K562 (cell line): ENCODE measurements around the gene CLIC1. TPM values are rescaled to one million over a fixed set of nuclear protein-coding genes. Genes with fewer than 3 reads are reported as not detected.
A peak's percentile ranks its signal among the peaks of the same experiment; 100 is the strongest.

ENCODE experiments used
- BCL6 ChIP-seq: fragments of 250-450 bp; sonication (Bioruptor Pico); IDR thresholded peaks from 2 replicates; pipeline ENCODE4 v1.4.0; 2020
- E2F3 ChIP-seq: fragments of 250-450 bp; sonication (Bioruptor Pico); IDR thresholded peaks from 2 replicates; pipeline ENCODE4 v1.4.0; 2020; ENCODE audit warnings: mild to moderate bottlenecking
- FOXJ2 ChIP-seq: fragments of 200-800 bp; sonication (Bioruptor generic); IDR thresholded peaks from 2 replicates; pipeline ENCODE4 v1.6.1; 2016; ENCODE audit warnings: missing genetic modification characterization, missing compliant biosample characterization
- JUND ChIP-seq, 2 experiments: IDR thresholded peaks; 2 replicates in 1 of 2; 3 replicates in 1 of 2; pipeline ENCODE4 v1.6.1; 2011; ENCODE audit warnings: borderline replicate concordance in 2 of 2, low read depth in 2 of 2, low read length in 2 of 2, improper control_type of control experiment in 1 of 2, missing biosample characterization in 1 of 2, missing genetic modification characterization in 1 of 2, missing genetic modification reagents in 1 of 2
- KDM4B ChIP-seq, 2 experiments: fragments of 450-650 bp in 1 of 2; sonication (generic) in 1 of 2; IDR thresholded peaks; 2 replicates each; pipeline ENCODE4 v1.6.1; 2016 to 2017; ENCODE audit warnings: borderline replicate concordance in 2 of 2, antibody characterized with exemption in 1 of 2, low read depth in 1 of 2, mild to moderate bottlenecking in 1 of 2
- SRSF9 ChIP-seq: fragments of 200-400 bp; formaldehyde crosslinking; IDR thresholded peaks from 2 replicates; pipeline ENCODE4 v1.6.1; 2017; ENCODE audit warnings: low read depth, low read length, borderline replicate concordance
- TAL1 ChIP-seq: fragments of 450-650 bp; IDR thresholded peaks from 2 replicates; pipeline ENCODE4 v1.6.1; 2016; ENCODE audit warnings: mild to moderate bottlenecking
- XRCC4 ChIP-seq: IDR thresholded peaks from one replicate; pipeline ENCODE4 v1.6.1; 2011; ENCODE audit not compliant: insufficient read depth, insufficient read length; ENCODE audit errors: extremely low read depth
- polyA plus RNA-seq, 8 experiments: library from polyadenylated mRNA; depleted of rRNA in 4 of 8; stranded (reverse) in 5 of 8; unstranded in 3 of 8; fragments of >200 nt; fragmentation: Nextera tagmentation in 2 of 8; fragmentation: Illumina TruSeq in 1 of 8; extraction: Ambion mirVana in 2 of 8; extraction: Trizol in 1 of 8; gene quantifications; 2 replicates each; pipeline versions ENCODE4 v1.2.1 to v1.2.3, GENCODE V29; 2011 to 2014; ENCODE audit warnings: inconsistent platforms in 1 of 8, missing spikeins in 1 of 8
- total RNA-seq, 7 experiments: library from RNA; depleted of rRNA in 6 of 7; stranded (reverse); fragments of >200 nt in 6 of 7; fragmentation: Illumina TruSeq in 2 of 7; extraction: Trizol in 2 of 7; gene quantifications; 2 replicates each; pipeline versions ENCODE4 v1.2.1 to v1.2.3, GENCODE V29; 2011 to 2021; ENCODE audit warnings: low replicate concordance in 1 of 7
- TF ChIP-seq, protein P1 (sequence below): fragments of 250-450 bp; sonication (Bioruptor Pico); IDR thresholded peaks from 2 replicates; pipeline ENCODE4 v1.8.0; 2021; ENCODE audit warnings: borderline replicate concordance, mild to moderate bottlenecking, moderate library complexity; ENCODE audit not compliant: poor library complexity, severe bottlenecking
- TF ChIP-seq, protein P2 (sequence below): sonication (generic); formaldehyde crosslinking; IDR thresholded peaks from 2 replicates; pipeline ENCODE4 v1.8.1; 2022; ENCODE audit warnings: missing genetic modification reagents

CLIC1 gene
- total and polyA plus RNA-seq, 9 of the 15 experiments (the other 6 are each of a cell fraction or from before 2014, with no cell fraction given): 1,267 to 2,419 (median 1,808) TPM

DNA sequence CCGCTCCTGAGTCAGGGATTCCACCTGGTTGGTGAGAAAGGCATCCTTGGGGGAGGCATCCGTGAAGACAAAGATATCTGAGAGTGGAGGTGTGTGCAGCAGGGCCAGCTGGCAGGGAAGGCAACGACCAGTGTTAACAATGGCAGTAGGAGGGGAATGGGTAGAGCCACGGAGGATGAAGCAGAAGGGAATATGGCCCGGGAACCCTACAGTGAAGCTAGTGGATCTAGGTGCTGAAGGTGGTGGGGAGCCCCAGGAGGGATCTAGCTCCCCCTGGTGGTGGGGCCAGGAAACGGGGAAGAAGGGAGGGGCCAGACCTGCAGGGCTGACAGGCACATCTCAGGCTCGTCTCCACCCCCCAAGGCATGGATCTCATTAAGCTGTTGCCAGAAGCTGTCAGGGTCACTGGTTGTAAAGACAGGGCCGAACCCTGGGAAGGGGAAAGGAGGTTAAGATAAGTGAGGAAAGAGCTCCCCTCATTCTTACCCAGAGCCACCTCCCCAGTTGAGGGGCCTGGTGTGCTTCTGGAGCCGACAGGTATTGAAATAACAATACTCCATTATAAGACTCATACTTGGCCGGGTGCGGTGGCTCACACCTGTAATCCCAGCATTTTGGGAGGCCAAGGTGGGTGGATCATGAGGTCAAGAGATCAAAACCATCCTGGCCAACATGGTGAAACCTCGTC lies 33.5 kb upstream of the CLIC1 start (continued):
- TF ChIP-seq JUND (IDR thresholded peaks at IDR 0.05; ENCODE audit: borderline replicate concordance, low read depth, low read length) (peak; percentile 79), JUND (tag; IDR thresholded peaks at IDR 0.05; ENCODE audit: borderline replicate concordance, low read depth, low read length) (no peak; the same call in 1 of the 3 replicates), TAL1 (no peak), FOXJ2 (tag) (no peak), KDM4B (IDR thresholded peaks at IDR 0.05; ENCODE audit: borderline replicate concordance in 2 of 2, low read depth in 1 of 2) (peak in 1 of 2 experiments; percentile 91; a peak in 2 of 4 replicates), BCL6 (no peak), SRSF9 (no peak), XRCC4 (no peak), E2F3 (CRISPR knock-in tag) (peak; percentile 19; the same call in 1 of the 2 replicates)
- TF ChIP-seq, protein P1, sequence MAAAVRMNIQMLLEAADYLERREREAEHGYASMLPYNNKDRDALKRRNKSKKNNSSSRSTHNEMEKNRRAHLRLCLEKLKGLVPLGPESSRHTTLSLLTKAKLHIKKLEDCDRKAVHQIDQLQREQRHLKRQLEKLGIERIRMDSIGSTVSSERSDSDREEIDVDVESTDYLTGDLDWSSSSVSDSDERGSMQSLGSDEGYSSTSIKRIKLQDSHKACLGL: no peak
- TF ChIP-seq, protein P2, sequence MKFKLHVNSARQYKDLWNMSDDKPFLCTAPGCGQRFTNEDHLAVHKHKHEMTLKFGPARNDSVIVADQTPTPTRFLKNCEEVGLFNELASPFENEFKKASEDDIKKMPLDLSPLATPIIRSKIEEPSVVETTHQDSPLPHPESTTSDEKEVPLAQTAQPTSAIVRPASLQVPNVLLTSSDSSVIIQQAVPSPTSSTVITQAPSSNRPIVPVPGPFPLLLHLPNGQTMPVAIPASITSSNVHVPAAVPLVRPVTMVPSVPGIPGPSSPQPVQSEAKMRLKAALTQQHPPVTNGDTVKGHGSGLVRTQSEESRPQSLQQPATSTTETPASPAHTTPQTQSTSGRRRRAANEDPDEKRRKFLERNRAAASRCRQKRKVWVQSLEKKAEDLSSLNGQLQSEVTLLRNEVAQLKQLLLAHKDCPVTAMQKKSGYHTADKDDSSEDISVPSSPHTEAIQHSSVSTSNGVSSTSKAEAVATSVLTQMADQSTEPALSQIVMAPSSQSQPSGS (CRISPR knock-in tag): no peak
